CD4-positive, alpha-beta T cell treated with Interleukin-4 for 4 hours (primary cell): ENCODE results near the gene RPL29.

Source experiments
- DNase-seq: peaks from one replicate; pipeline ENCODE4 v3.0.0-alpha.2; 2020

Gene RPL29

GRCh38 chr3:51980253-51980652 lies 15.4 kb downstream of the RPL29 start:
- DNase-seq, result no peak

DNA sequence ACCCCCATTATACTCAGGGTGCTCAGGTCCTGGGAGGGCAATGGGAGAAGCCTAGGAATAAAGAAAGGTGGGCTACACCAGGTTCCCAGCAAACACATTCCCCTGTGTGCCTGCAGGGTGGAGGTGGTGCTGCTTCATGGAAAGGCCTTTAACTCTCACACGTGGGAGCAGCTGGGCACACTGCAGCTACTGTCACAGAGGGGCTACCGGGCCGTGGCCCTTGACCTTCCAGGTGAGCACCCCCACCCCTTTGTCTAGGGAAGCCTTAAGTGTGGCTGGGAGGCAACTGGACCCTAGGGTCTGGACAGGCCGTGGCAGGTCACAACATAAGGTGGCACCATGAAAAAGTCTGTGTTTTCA lies 17.6 kb downstream of the RPL29 start:
- no peak for DNase-seq

- DNase-seq, result peak; percentile 54
Measured at GRCh38 chr3:51977446-51978142, 18.1 kb downstream of the RPL29 start.

DNA sequence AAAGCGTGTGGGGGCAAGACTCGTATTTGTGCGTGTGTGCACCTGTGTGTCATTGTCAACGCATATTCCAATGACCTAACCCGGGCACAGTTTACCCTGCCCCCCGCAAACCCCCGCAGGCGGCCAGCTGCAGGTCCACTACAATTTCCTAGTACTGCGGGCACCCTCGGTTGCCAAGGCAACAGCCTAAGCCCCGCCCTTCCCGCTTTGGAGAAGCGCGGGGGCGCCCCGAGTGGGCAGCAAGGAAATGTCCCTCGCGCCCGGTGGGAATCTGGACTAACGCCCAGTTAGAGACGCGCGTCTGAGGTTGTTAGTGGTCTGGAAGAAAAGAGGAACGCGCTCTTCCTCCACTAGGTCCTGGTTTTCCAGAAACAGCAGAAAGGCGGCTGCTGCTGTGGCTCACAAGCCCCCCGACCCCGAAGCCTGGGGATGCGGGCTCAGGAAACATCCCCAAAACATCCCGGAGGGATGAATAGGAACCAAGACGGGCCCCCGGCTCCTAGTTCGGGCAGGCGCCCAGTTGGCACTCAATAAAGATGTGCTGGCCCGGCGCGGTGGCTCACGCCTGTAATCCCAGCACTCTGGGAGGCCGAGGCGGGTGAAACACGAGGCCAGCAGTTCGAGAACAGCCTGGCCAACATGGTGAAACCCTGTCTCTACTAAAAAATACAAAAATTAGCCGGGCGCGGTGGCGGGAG lies 19.7 kb downstream of the RPL29 start:
- no peak for DNase-seq

DNA sequence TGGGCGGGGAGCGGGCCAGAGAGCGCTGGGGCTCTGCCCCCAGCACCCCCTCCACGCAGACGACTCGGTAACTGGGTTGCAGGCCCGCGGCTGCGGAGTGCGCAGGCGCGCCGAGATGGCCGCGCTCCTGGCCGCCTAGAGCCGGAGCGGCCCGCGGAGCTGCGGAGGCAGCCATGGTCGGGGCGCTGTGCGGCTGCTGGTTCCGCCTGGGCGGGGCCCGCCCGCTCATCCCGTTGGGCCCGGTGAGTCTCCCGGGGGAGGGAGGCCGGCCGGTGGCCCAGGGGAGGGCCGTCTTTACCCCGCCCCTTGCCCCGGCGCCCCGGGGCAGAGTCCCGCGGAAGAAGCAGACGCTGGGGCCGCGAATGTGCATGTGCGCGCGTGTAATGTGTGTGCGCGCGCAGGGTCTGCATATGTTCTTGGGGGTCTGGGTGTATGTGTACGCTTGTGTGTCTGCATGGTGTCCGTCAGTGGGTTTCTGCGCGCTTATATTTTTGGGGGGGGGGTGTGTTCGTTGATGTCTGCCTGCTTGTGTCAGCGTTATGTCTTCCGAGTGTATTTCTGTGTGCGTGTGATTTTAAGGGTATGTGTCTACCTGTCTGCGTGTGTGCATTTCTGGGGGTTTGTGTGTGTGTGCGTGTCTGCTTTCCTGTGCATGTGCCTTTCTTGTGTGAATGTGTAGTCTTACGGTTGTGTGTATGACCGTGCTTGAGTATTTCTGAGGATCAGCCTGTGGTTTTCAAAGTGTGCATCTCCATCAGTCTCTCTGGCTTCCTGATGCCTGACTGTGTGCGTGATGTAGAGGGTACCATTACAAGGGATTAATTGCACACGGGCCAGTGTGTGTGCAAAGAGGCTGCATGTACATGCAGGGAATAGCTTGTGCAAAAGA lies 20.5 kb downstream of the RPL29 start, which contains the start of gene ABHD14A:
TSS of gene ABHD14A (plus strand) at position 102 of the 889 bp plus-strand sequence. CDS start at position 174, 72 bp downstream.
- peak; percentile 75 for DNase-seq

DNA sequence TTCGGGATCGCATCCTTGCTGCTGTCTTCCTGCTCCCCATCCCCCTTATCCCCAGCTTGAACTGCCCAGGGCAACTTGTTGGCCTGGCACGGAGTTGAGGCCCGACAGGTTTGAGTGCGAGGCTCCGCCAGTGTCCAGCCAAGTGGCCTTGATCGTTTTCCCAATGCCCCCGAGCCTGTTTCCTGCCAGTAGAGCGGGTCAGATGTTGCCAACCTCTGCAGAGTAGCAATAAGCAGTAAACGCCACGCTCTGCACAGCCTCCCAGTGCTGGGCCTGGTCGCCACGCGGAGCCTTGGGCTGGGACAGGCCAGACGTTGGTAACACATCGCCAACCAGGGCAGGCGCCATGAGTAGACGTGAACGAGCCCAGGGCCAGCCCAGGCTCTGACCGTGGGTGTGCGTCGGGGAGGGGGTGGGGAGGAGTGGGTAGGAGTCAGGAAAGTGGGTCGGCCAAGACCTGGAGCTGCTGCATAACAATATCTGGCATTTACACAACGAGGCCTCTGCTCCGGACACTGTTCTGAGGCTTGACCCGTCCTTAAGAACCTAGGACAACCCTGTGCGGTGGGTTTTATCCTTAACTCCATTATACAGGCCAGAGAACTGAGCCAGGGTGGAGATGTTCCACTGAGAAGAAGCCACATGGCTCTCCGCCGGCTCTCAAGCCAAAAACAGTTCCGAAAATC lies 21.3 kb downstream of the RPL29 start:
- no peak for DNase-seq

DNA sequence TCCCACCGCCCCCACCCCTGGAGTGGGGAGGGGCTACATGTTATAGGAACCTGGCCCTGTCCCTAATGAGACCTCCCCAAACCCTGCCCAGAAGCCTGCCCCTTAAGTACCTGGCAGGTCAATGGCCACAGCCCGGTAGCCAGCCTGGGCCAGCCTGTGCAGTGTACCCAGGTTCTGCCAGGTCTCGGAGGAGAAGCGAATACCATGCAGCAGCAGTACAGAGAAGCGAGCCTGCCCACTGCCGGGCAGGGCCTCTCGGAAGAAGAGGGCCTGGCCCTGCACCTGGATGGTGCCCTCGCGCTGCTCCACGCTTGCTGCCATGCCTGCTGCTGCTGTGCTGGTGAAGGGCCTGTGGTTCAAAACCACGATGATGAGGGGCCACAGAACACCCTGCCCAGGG lies 24.3 kb downstream of the RPL29 start:
- no peak for DNase-seq

- no peak for DNase-seq
Measured at GRCh38 chr3:51970606-51971300, 24.9 kb downstream of the RPL29 start.

DNA sequence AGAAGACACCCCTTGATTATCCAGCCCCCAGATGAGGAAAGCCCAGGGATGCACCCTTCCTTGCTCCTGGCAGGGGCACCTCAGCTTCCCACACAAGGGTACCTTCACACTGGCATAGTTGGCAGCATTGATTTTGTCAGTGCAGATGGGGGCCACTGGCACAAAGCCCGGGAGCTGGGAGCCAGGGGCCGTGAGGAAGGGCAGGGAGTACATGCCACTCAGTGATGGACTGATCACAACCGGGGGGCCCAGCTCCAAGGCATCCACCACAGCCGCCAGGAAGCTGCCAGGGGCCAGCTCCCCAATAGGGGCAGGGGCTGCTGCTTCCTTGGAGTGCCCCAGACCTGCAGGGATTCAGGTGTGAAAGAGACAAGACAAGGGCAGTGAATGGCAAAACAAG lies 25.9 kb downstream of the RPL29 start:
- DNase-seq, result no peak

- DNase-seq, result no peak
Measured at GRCh38 chr3:51968883-51969678, 26.6 kb downstream of the RPL29 start.

- DNase-seq, result no peak
Measured at GRCh38 chr3:51968170-51968775, 27.4 kb downstream of the RPL29 start.

DNA sequence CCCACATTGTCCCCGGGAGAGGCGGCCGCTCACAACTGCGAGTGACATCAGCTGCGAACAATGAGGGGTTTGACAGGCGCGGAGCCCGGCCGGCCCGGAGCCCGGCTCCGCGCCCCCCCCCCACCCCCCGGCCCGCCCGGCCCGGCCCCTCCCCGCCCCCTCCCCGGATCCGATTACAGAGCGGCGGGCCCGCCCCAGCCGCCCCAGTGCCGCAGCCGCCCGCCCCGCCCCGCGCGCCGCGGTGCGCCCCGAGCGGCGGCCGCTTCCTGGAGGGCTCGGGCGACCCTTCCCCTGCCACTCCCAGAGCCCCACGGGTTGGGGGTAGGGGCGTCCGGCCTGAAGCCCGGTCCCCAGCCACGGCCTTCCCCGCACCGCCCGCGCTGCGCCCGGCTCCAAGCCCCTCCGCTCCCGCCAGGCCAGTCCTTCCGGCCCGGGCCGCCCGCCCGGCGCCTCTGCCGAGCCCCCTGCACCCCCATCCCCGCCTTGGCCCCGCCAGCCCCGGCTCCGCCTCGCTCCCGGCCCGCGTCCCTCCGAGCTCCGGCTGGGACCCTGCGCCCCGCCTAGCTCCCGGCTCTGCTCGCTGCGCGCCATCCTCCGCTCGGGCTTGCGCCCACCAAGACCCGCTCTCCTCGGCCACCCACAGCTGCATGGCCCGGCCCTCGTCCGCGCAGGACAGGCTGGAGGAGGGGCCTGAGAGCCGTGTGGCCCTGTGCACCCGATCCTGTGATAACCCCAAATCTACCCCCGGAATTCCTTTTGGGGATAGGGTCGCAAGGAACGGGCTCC lies 28.1 kb downstream of the RPL29 start, which contains the start of gene PCBP4:
TSS of gene PCBP4 (minus strand) at position 71 of the 786 bp plus-strand sequence. CDS start 6,214 bp downstream, outside the sequence.
- DNase-seq, result peak; percentile 26

GRCh38 chr3:51966922-51967383 lies 28.7 kb downstream of the RPL29 start:
- DNase-seq, result no peak

DNA sequence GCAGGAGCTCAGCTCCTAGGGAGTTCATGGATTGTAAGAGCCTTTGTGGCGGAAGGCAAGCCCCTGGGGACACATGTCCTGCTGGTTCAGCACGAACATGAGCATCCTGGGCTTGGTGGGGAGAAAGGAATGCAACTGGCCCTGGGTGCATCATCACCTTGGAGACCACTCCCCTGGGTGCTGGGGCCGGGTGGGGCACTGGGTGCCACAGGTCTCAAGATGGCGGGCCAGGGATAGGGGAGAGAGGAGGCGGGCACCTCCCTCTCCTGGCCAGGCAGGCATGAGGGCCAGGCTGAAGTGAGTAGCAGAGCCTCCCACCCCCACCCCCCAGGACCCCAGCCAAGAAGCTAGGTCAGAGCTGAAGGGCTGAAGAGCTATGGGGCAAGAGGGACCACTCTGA lies 29.2 kb downstream of the RPL29 start:
- no peak for DNase-seq

DNA sequence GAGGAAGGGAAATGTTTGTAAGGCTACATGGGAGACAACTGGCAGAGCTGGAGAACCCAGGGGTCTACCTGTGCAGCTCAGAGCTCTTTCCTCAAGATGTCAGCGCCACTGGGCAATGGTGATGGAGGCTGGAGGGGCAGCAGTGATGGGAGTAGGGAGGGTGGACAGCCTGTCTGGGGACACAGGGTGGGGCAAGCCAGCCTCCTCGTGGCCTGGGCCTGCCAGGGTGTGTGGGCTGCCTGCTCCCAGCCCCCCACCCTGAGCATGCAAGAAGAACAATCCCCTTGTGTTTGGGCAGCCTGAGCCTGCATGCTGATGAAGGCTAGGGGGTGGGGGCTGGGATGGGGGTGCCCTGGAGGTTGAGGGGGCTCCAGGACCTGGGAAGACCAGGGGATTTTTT lies 29.7 kb downstream of the RPL29 start:
- no peak for DNase-seq

- DNase-seq, result no peak
Measured at GRCh38 chr3:51964521-51964920, 31.2 kb downstream of the RPL29 start.

DNA sequence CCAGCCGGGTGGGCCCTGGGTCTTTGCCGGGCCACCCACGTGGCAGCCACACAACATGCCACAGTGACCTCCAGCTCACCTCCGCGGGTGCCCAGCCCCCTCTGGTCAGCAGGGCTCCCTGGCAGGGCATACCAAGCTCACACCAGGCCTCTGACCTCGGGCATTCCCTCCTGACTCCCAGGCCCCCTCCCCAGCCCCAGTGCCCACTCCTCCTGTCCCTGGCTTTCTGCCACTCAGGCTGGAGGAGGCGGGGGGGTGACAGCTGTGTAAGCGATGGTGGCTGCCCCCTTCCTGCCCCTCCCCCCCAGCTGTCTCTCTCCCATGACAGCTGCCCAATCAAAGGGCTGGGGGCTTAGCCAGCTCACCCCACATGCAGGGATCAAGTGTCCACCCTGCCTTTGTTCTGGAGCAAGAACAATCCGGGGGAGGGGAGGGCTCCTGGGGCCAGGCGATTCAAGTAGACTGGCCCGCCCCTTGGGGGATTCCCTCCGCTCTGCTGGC lies 31.7 kb downstream of the RPL29 start:
- no peak for DNase-seq

DNA sequence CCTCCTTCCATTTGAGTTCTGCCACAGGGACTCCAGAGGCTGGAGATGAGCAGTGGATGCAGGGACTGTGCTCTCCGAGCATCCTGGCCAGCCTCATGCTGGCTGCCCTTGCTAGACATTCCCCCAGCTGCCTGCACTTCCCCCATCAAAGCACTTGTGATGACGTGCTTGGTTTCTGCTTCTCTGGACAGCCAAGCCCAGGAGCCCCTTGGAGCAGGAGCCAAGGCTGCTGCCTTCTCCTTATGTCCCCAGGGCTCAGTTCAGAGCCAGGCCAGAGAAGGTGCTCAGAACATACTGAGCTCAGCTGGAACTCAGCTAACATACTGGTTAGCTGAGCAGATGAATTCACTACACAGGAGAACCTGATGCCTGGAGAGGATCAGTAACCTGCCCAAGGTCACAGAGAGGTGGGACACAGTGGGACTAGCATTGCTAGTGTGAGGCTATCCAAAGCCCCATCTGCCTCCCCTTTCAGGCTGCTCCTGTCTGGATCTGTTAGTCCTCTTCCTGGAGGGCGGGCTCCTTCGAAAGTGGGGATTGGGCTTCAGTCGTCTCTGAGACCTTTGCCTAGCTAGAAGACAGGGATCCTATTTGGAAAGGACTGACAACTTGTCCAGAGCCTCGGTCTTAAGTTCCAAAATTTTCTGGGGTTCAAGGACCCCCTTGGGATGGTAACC lies 32.7 kb downstream of the RPL29 start:
- DNase-seq, result no peak
